GM18505 (cell line): ENCODE measurements around the gene STX11.

Experiments used
- ATAC-seq: cut with Tn5 transposase; IDR thresholded peaks from one replicate; pipeline ENCODE4 v1.9.1; 2021; ENCODE audit not compliant: unreplicated experiment
- POLR2A ChIP-seq: IDR thresholded peaks from 4 replicates; pipeline ENCODE4 v1.6.1; 2011; ENCODE audit warnings: borderline replicate concordance; ENCODE audit not compliant: insufficient read depth, insufficient read length; ENCODE audit errors: extremely low read depth

STX11 gene

GRCh38 chr6:144152334-144152900 is 2.1 kb downstream of the STX11 start:
- ATAC-seq: no peak
- TF ChIP-seq POLR2A: no peak

GRCh38 chr6:144153260-144153659 is 2.9 kb downstream of the STX11 start:
- TF ChIP-seq POLR2A: no peak
- no peak for ATAC-seq

- no peak for TF ChIP-seq POLR2A
- no peak for ATAC-seq
Measured at GRCh38 chr6:144153971-144154370, 3.7 kb downstream of the STX11 start.

DNA sequence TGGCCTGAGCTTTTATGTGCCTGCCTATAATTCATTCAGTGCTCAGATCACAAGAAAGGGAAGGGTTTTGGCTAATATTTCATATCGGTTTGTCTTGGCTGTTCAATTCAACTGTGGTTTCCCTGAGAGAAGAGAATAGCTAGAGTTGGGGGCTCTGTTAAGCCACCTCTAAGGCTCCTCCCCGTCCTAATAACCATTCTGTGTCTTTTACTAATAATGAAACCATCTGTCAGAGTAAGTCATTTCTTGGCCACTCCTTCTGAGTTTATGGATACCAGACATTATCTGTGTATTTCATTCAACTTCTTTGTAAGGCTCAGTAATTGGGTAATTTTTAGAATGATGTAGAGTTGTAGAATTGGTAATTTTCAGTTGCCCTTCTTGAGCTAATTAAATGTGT is 5.2 kb downstream of the STX11 start:
- ATAC-seq: peak; percentile 41

DNA sequence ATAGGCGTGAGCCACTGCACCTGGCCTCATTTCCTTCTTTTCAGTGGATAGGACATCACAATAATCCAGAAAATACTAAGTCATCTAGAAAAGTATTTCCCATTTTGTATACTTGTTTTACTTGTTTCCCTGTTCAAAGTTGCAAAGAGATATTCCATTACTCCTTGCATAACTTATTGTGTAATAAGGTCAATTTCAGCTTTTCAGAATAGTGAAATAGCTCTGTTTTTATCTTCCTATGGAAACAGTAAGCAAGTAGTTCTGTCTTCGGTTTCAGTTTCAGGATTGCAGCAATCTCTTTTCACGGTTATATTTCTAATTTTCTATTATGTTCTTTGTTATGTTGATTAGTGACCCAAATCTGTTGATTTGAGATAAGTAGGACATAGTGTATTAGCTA is 6.0 kb downstream of the STX11 start:
- TF ChIP-seq POLR2A: no peak
- ATAC-seq: no peak

More for the DNA sequence above, 5.2 kb downstream of the STX11 start:
- no peak for TF ChIP-seq POLR2A

GRCh38 chr6:144156991-144157390 is 6.7 kb downstream of the STX11 start:
- no peak for ATAC-seq
- no peak for TF ChIP-seq POLR2A

GRCh38 chr6:144158133-144158532 is 7.8 kb downstream of the STX11 start:
- no peak for TF ChIP-seq POLR2A
- no peak for ATAC-seq

DNA sequence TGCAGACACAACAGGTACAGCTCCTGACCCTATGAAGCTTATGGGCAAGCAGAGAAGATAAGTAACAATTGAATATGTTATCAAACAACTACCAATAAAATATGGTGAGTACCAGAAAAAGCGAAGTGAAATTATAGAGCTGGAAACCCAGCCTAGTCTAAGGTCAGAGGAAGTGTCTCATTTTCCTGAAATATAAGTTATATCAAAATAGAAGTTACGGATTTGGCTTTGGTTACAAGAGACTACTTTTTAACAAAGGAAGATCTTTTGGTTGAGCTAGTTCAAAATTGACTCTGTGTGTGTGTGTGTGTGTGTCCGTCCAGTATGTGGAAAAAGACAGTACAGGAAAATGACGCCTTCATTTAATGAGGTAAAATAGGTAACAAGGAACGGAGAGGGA is 8.9 kb downstream of the STX11 start:
- no peak for ATAC-seq
- TF ChIP-seq POLR2A: no peak

DNA sequence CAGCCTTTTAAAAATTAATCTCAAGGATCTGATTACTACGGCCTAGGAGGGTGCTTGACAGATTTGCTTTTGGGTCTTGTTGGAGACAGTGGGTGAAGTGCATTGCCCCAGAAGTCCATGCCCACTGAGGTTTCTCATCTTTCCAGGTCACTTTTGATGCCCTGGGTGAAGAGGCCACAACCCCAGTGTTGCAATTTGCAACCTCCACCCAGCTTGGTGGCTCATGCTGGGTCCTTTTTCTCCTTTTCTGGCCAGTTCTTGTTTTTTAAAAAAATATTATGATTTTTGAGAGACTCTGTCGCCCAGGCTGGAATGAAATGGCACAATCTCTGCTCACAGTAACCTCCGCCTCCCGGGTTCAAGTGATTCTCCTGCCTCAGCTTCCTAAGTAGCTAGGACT is 9.4 kb downstream of the STX11 start:
- ATAC-seq: no peak
- TF ChIP-seq POLR2A: no peak

GRCh38 chr6:144160431-144161005 is 10.2 kb downstream of the STX11 start:
- no peak for ATAC-seq
- TF ChIP-seq POLR2A: no peak

DNA sequence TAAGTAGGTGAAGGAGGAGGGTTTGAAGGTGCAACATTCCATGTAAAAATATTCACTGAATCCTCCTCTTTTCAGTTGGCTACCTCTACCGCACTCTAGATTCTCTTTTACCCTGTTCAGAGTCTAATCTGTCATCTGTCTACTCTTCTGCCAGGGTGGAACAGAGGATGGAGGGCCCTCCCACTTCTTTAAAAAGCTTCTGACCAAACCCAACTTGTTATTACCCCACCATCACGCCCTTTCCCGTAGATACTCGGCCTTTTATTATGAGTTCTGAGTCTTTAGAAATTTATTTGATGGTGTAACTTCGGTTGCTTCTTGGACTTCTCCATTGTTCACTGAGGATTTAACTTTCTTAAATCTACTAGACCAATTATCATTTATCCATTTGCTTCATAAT is 11.7 kb downstream of the STX11 start:
- TF ChIP-seq POLR2A: no peak
- no peak for ATAC-seq

- TF ChIP-seq POLR2A: no peak
- ATAC-seq: peak; percentile 79
Measured at GRCh38 chr6:144162977-144163376, 12.7 kb downstream of the STX11 start.

GRCh38 chr6:144165784-144166183 is 15.5 kb downstream of the STX11 start:
- no peak for TF ChIP-seq POLR2A
- ATAC-seq: no peak

- TF ChIP-seq POLR2A: no peak
- no peak for ATAC-seq
Measured at GRCh38 chr6:144170044-144170443, 19.7 kb downstream of the STX11 start.

DNA sequence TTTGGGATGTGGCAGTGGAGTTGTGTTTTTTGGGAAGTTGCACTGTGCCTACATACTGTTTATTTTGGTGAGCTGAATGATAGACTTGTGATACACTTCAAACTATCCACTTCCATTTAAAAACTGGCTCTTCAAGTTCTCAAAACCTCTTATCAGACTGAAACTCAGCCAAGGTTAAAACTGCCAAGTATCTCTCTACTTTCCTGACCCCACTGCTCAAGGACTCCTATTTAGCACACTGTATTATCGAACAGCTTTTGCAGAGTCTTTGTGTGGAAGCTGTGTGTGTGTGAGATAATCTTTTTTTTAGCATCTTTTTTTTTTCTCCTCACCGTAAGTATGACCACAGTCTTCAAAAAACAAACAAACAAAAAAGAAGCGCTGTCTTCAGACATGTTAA is 21.1 kb downstream of the STX11 start:
- ATAC-seq: no peak
- TF ChIP-seq POLR2A: no peak
